Measurements from ENCODE around the gene FXYD6. TPM values are rescaled to one million over a fixed set of nuclear protein-coding genes. Genes with fewer than 3 reads are reported as not detected.
A peak's percentile ranks its signal among the peaks of the same experiment; 100 is the strongest.
"Not testable (repeated sequence)": the region's sequence is repeated elsewhere in the genome, so short reads cannot be mapped to it uniquely, and the experiment has no call there.

FXYD6 gene, protein sequence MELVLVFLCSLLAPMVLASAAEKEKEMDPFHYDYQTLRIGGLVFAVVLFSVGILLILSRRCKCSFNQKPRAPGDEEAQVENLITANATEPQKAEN
- total RNA-seq = not detected in 2 replicates

DNA sequence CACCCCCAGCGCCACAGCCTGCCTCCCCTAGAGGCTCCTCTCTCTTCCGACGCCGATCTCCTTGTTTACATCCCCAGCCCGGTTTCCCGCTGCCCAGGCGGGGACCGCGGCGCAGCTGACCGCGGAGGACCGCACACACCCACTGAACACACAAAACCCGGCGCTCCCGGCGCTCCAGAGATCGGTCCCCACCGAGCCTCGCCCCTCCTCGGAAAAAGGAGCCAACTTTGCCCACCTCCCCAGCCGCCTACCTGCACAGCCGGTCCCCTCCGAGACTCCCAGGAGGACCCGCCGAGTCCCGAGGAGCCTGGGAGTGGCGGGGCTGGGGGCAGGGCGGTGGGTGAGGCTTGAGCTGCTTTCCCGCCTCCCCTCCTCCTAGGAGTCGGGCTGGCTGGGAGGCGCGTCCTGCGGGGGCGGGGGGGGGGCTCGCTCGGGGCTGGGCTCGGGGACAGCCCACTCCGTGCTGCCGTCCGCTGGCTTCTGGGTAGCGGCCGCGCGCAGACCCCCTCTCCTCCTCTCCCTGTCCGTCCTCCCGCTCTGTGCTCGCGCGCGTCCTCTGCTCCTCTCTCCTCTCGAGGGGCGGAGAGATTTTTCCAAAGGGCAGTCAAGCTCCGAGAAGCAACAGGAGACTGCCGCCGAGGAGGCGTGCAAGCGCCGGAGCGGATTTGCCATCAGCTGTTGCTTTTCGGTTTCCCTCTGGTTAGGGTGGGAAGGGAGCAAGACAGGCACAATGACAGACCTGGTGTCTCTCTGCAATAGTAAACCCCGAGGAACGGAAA lies at the start of gene FXYD6:
FXYD6 (minus strand) TSS at position 318 of the 779 bp plus-strand sequence. CDS start 33,882 bp downstream, outside the sequence.
- DNase-seq (no peak), ATAC-seq (ENCODE audit: low read depth) (no peak)
- Mint-ChIP-seq H3K27ac (no peak within 1 kb of the TSS), H3K36me3 (ENCODE audit: low read depth) (no peaks in the 10 kb centered on the region), H3K4me3 (peak within 1 kb of the TSS; percentile 64), H3K4me1 (peaks cover 23% of the 10 kb centered on the region), H3K9me3 (no peaks in the 10 kb centered on the region), H3K27me3 (peaks cover 76% of the 10 kb centered on the region)
- ChIA-PET CTCF (interaction anchor here (1.7 kb wide), 1 partner anchor 70 kb away, joined by 8 read pairs; no protein-coding TSS in a partner anchor), POLR2A (no interaction called here)
- intact Hi-C loops (cut with micrococcal nuclease) = no loop called here
- TF ChIP-seq, protein P1, sequence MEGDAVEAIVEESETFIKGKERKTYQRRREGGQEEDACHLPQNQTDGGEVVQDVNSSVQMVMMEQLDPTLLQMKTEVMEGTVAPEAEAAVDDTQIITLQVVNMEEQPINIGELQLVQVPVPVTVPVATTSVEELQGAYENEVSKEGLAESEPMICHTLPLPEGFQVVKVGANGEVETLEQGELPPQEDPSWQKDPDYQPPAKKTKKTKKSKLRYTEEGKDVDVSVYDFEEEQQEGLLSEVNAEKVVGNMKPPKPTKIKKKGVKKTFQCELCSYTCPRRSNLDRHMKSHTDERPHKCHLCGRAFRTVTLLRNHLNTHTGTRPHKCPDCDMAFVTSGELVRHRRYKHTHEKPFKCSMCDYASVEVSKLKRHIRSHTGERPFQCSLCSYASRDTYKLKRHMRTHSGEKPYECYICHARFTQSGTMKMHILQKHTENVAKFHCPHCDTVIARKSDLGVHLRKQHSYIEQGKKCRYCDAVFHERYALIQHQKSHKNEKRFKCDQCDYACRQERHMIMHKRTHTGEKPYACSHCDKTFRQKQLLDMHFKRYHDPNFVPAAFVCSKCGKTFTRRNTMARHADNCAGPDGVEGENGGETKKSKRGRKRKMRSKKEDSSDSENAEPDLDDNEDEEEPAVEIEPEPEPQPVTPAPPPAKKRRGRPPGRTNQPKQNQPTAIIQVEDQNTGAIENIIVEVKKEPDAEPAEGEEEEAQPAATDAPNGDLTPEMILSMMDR (IDR thresholded peaks at IDR 0.05) = no peak

DNA sequence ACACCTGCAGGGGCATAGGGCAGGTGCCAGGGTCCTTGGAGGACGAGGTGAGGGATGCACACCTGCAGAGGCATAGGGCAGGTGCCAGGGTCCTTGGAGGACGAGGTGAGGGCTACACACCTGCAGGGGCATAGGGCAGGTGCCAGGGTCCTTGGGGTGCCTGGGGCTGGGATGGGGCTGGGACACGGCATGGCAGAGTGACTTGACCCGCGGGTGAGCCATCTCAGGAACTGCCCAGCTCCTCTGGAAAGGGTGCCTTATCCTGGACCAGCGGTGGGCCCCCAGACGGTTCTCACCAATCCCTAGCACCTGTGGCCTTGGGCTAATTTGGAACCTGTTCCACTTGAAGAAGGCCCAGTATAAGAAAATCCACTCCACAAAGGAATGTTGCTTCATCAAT lies 49.7 kb upstream of the FXYD6 start:
- H3K9me3 Mint-ChIP-seq; ATAC-seq (ENCODE audit: low read depth); POLR2A ChIA-PET; H3K4me3 Mint-ChIP-seq; H3K27me3 Mint-ChIP-seq; intact Hi-C loops (cut with micrococcal nuclease); DNase-seq; H3K27ac Mint-ChIP-seq; H3K36me3 Mint-ChIP-seq (ENCODE audit: low read depth); CTCF ChIA-PET: not testable (repeated sequence)
- H3K4me1 Mint-ChIP-seq = peaks cover 13% of the 10 kb centered on the region

DNA sequence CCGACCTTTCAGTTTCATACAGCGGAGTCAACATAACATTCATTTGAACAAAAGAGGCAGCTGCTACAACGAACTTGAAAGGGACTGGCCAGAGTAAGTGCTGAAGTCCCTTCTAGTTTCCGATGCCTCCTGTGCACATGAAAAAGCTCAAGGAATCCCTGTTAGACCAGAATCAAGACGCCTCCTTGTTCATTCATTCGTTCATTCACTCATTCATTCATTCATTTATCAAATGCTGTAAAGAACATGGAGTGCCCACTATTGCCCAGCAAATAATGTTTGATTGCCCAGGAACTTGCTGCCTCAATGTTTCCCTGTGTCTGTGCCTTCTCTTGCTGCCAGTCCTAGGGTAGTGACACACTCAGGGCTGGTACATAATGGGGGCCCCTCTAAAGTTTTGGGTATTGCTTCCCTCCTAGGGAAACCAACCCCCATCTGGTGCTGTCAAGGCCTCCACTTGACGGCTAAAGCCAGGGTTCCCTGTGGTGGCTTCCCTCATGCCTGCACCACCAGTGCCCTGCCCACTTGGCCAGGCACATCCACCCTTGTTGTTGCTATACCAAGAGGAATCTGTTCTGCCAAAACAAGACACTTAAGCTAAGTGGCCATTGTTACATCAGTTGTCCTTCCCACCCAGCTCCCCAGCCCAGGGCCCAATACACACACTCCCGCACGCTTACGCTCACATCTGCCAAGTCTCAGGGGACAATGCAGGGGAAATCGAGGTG lies 48.9 kb upstream of the FXYD6 start:
- TF ChIP-seq, protein P1 (IDR thresholded peaks at IDR 0.05) = no peak
- CTCF ChIA-PET = interaction anchor here (1.1 kb wide), 1 partner anchor 21 kb away, joined by 4 read pairs; no protein-coding TSS in a partner anchor
- DNase-seq (no peak), ATAC-seq (ENCODE audit: low read depth) (no peak)
- POLR2A ChIA-PET = no interaction called here
- intact Hi-C loops (cut with micrococcal nuclease) = no loop called here
- no peaks in the 10 kb centered on the region for H3K9me3 Mint-ChIP-seq
- no peak overlapping the region for H3K4me3 Mint-ChIP-seq
- no peaks in the 10 kb centered on the region for H3K36me3 Mint-ChIP-seq (ENCODE audit: low read depth)
- H3K4me1 Mint-ChIP-seq = peaks cover 7% of the 10 kb centered on the region
- no peak overlapping the region for H3K27ac Mint-ChIP-seq
- peaks cover 2% of the 10 kb centered on the region for H3K27me3 Mint-ChIP-seq

DNA sequence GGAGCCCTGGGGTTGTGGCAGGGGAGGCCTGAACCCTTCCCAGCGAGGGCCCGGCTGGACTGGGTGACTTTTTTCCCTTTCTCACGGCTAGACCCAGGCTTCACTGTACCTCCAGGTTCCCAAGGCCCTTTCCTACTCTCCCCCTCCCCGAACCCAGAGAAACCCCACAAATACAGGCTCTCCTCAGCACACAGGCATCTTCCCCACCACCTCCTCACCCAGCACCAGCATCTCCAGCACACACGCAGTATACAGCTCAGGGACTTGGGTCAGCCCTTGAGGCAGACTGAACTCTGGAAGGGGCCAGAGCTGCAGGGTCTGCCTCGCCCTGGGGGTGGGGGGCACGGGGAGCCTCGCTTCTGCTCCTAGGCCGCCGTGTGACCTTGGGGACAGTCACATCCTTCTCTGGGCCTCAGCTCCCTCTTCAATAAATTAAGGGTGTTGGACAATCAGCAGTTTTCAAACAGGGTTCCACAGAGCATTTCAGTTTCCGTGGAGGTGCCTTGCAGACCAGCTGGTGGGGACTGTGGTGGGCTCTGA lies 48.2 kb upstream of the FXYD6 start:
- no peaks in the 10 kb centered on the region for H3K36me3 Mint-ChIP-seq (ENCODE audit: low read depth)
- TF ChIP-seq, protein P1 (IDR thresholded peaks at IDR 0.05) = no peak
- no peak for DNase-seq
- H3K27me3 Mint-ChIP-seq = peaks cover 2% of the 10 kb centered on the region
- ATAC-seq (ENCODE audit: low read depth) = no peak
- ChIA-PET POLR2A (no interaction called here), CTCF (interaction anchor here (1.1 kb wide), 1 partner anchor 22 kb away, joined by 4 read pairs; no protein-coding TSS in a partner anchor)
- H3K27ac Mint-ChIP-seq = no peak overlapping the region
- intact Hi-C loops (cut with micrococcal nuclease) = no loop called here
- peaks cover 8% of the 10 kb centered on the region for H3K4me1 Mint-ChIP-seq
- H3K9me3 Mint-ChIP-seq = no peaks in the 10 kb centered on the region
- H3K4me3 Mint-ChIP-seq = no peak overlapping the region

DNA sequence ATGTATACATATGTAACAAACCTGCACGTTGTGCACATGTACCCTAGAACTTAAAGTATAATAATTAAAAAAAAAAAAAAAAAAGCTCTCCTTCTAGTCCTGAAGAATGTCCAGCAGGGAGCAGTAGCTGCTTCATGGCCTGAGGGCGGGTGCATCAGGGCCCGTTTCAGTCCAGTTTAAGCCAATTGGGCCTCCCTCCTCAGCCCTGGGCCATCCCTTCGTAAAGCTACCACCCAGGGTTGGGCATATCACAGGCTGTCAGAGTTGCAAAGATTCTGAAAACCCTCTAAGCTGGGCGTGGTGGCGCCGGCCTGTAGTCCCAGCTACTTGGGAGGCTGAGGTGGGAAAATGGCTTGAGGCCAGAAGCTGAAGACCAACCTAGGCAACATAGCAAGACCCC lies 47.3 kb upstream of the FXYD6 start:
- POLR2A ChIA-PET = interaction anchor here (1.1 kb wide), 1 partner anchor 83 kb away, joined by 4 read pairs; no protein-coding TSS in a partner anchor
- TF ChIP-seq, protein P1 (IDR thresholded peaks at IDR 0.05) = no peak
- no peak overlapping the region for H3K4me3 Mint-ChIP-seq
- H3K9me3 Mint-ChIP-seq = no peaks in the 10 kb centered on the region
- peaks cover 15% of the 10 kb centered on the region for H3K4me1 Mint-ChIP-seq
- CTCF ChIA-PET = interaction anchor here (2.1 kb wide), 1 partner anchor 23 kb away, joined by 6 read pairs; no protein-coding TSS in a partner anchor
- no peaks in the 10 kb centered on the region for H3K27me3 Mint-ChIP-seq
- no peaks in the 10 kb centered on the region for H3K36me3 Mint-ChIP-seq (ENCODE audit: low read depth)
- H3K27ac Mint-ChIP-seq = no peak overlapping the region
- no peak for DNase-seq
- intact Hi-C loops (cut with micrococcal nuclease) = no loop called here
- no peak for ATAC-seq (ENCODE audit: low read depth)
